DND-41 (cell line): ENCODE results near the gene COPE.
"Not testable (repeated sequence)": the region's sequence is repeated elsewhere in the genome, so short reads cannot be mapped to it uniquely, and the experiment has no call there.

Experiments used
- ATAC-seq: fragments of 200-7000 bp; cut with Tn5 transposase; 3 replicates; pipeline ENCODE4 v1.9.1; 2021; ENCODE audit warnings: low read depth; ENCODE audit not compliant: insufficient read depth
- DNase-seq: peaks from one replicate; pipeline ENCODE4 v3.0.0-alpha.2; 2020
- H2AFZ ChIP-seq: 2 replicates; pipeline ENCODE4 v1.6.0; 2012; ENCODE audit warnings: low read depth, low read length
- H3K27ac ChIP-seq: 2 replicates; pipeline ENCODE4 v1.5.1; 2012; ENCODE audit warnings: low read length, inconsistent platforms
- H3K27me3 ChIP-seq: fragments of 200-600 bp; sonication (generic); 2 replicates; pipeline ENCODE4 v1.6.0; 2012; ENCODE audit warnings: low read length, mild to moderate bottlenecking, inconsistent platforms; ENCODE audit not compliant: insufficient read depth, poor library complexity
- H3K36me3 ChIP-seq: 2 replicates; pipeline ENCODE4 v1.5.1; 2012; ENCODE audit warnings: low read length, inconsistent platforms; ENCODE audit not compliant: insufficient read depth
- H3K4me1 ChIP-seq: 2 replicates; pipeline ENCODE4 v1.5.1; 2012; ENCODE audit warnings: mild to moderate bottlenecking, low read length; ENCODE audit not compliant: insufficient read depth
- H3K4me2 ChIP-seq: 2 replicates; pipeline ENCODE4 v1.6.0; 2012; ENCODE audit warnings: mild to moderate bottlenecking, moderate library complexity, low read length, inconsistent platforms; ENCODE audit not compliant: insufficient read depth
- H3K4me3 ChIP-seq, 2 experiments: fragments of 200-600 bp in 1 of 2; shearing (Covaris generic) in 1 of 2; 2 replicates each; pipeline ENCODE4 v1.5.1; 2012 to 2016; ENCODE audit warnings: inconsistent platforms in 2 of 2, low read length in 2 of 2, mild to moderate bottlenecking in 2 of 2, low read depth in 1 of 2, moderate library complexity in 1 of 2
- H3K79me2 ChIP-seq: 2 replicates; pipeline ENCODE4 v1.6.0; 2012; ENCODE audit warnings: low read length, inconsistent platforms; ENCODE audit not compliant: insufficient read depth
- H3K9ac ChIP-seq: 2 replicates; pipeline ENCODE4 v1.6.0; 2012; ENCODE audit warnings: low read depth, mild to moderate bottlenecking, inconsistent platforms, low read length, moderate library complexity
- H3K9me3 ChIP-seq: 2 replicates; pipeline ENCODE4 v1.5.1; 2012; ENCODE audit warnings: low read length, moderate library complexity, mild to moderate bottlenecking, inconsistent platforms; ENCODE audit not compliant: insufficient read depth, severe bottlenecking
- H4K20me1 ChIP-seq: 2 replicates; pipeline ENCODE4 v1.6.0; 2012; ENCODE audit warnings: low read length; ENCODE audit not compliant: insufficient read depth
- CTCF ChIP-seq: IDR thresholded peaks from 2 replicates; pipeline ENCODE4 v1.5.1; 2012; ENCODE audit warnings: borderline replicate concordance, low read length, moderate library complexity, mild to moderate bottlenecking; ENCODE audit not compliant: poor library complexity, severe bottlenecking; ENCODE audit errors: extremely low read depth
- EZH2 ChIP-seq: IDR thresholded peaks from 3 replicates; pipeline ENCODE4 v1.6.1; 2012; ENCODE audit warnings: borderline replicate concordance, low read depth, mild to moderate bottlenecking, moderate library complexity, low read length, inconsistent platforms; ENCODE audit not compliant: severe bottlenecking

The COPE gene

DNA sequence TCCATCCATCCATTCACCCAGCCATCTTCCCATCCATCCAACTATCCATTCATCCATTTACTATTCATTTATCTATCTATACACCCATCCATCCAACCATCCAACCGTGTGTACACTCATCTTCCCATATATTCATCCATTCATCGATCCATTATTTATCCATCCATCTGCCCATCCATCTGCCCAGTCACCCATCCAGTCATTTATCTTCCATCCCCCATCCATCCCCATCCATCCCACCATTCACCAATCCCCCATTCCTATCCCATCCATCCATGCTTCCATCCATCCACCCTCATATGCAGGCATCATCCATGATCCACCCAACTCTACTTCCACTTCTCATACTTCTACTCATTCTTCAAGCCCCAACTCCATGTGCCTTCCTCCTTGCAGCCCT is 35.9 kb upstream of the COPE start:
- no peak overlapping the region for H3K4me2 ChIP-seq
- ATAC-seq (no peak), DNase-seq (no peak)
- H3K9ac ChIP-seq, result no peak overlapping the region
- no peaks in the 10 kb centered on the region for H3K4me1 ChIP-seq
- TF ChIP-seq CTCF (no peak), EZH2 (no peak)
- no peak overlapping the region for H2AFZ ChIP-seq
- no peaks in the 10 kb centered on the region for H3K79me2 ChIP-seq
- no peaks in the 10 kb centered on the region for H3K36me3 ChIP-seq
- H4K20me1 ChIP-seq, result no peaks in the 10 kb centered on the region
- H3K27me3 ChIP-seq, result no peaks in the 10 kb centered on the region
- H3K27ac ChIP-seq, result no peak overlapping the region
- no peaks in the 10 kb centered on the region for H3K9me3 ChIP-seq
- no peak overlapping the region for H3K4me3 ChIP-seq

GRCh38 chr19:18954094-18954493 is 34.9 kb upstream of the COPE start:
- H3K4me3 ChIP-seq, result no peak overlapping the region
- H3K9me3 ChIP-seq, result no peaks in the 10 kb centered on the region
- no peak for DNase-seq
- H3K9ac ChIP-seq, result no peak overlapping the region
- TF ChIP-seq EZH2 (no peak), CTCF (no peak)
- no peak overlapping the region for H3K27ac ChIP-seq
- H3K4me2 ChIP-seq, result no peak overlapping the region
- H3K4me1 ChIP-seq, result no peaks in the 10 kb centered on the region
- H3K36me3 ChIP-seq, result no peaks in the 10 kb centered on the region
- H3K79me2 ChIP-seq, result no peaks in the 10 kb centered on the region
- no peaks in the 10 kb centered on the region for H3K27me3 ChIP-seq
- no peak overlapping the region for H2AFZ ChIP-seq
- ATAC-seq, result no peak
- H4K20me1 ChIP-seq, result no peaks in the 10 kb centered on the region

GRCh38 chr19:18952364-18953003 is 33.3 kb upstream of the COPE start:
- not testable (repeated sequence) for H3K27me3 ChIP-seq, DNase-seq, H3K4me2 ChIP-seq, H3K9ac ChIP-seq, H4K20me1 ChIP-seq, H3K9me3 ChIP-seq, H3K4me3 ChIP-seq, H3K27ac ChIP-seq, H3K4me1 ChIP-seq, H3K79me2 ChIP-seq, ATAC-seq, H2AFZ ChIP-seq, H3K36me3 ChIP-seq

GRCh38 chr19:18951721-18952281 is 32.6 kb upstream of the COPE start:
- Histone ChIP-seq H3K9me3 (no peaks in the 10 kb centered on the region), H4K20me1 (no peaks in the 10 kb centered on the region), H3K4me1 (no peaks in the 10 kb centered on the region), H3K27me3 (no peaks in the 10 kb centered on the region), H3K9ac (no peak overlapping the region), H3K4me2 (no peak overlapping the region), H2AFZ (no peak overlapping the region), H3K36me3 (no peaks in the 10 kb centered on the region), H3K4me3 (no peak overlapping the region), H3K27ac (no peak overlapping the region), H3K79me2 (no peaks in the 10 kb centered on the region)
- no peak for DNase-seq
- no peak for ATAC-seq
- TF ChIP-seq CTCF (no peak), EZH2 (no peak)
